OCI-LY7 (cell line): ENCODE data around the gene MTAP.

ENCODE experiments used
- CTCF ChIP-seq: fragments of 200-600 bp; sonication (generic); conservative IDR thresholded peaks from 2 replicates; pipeline ENCODE4 v1.5.1; 2014; ENCODE audit warnings: mild to moderate bottlenecking, antibody characterized with exemption, low read length, moderate library complexity, mixed read lengths
- EZH2phosphoT487 ChIP-seq: fragments of 200-600 bp; sonication (generic); IDR thresholded peaks from 2 replicates; pipeline ENCODE4 v1.6.1; 2018; ENCODE audit warnings: low read depth, borderline replicate concordance, mild to moderate bottlenecking, mixed run types, antibody characterized with exemption, low read length, moderate library complexity, mixed read lengths

- TF ChIP-seq CTCF (peak; percentile 99), EZH2phosphoT487 (no peak)
Measured at GRCh38 chr9:21789541-21790037, 12.8 kb upstream of the MTAP start.
